GM23248 (cell line): ENCODE results near the gene MVD.

Experiments used
- EZH2 ChIP-seq: fragments of 200-600 bp; sonication (generic); IDR thresholded peaks from 2 replicates; pipeline ENCODE4 v1.6.1; 2018; ENCODE audit warnings: antibody characterized with exemption, mild to moderate bottlenecking; ENCODE audit not compliant: insufficient read depth, poor library complexity, severe bottlenecking
- EZH2phosphoT487 ChIP-seq: fragments of 200-600 bp; sonication (generic); IDR thresholded peaks from 2 replicates; pipeline ENCODE4 v1.6.1; 2018; ENCODE audit warnings: antibody characterized with exemption, moderate library complexity, mild to moderate bottlenecking, low read depth; ENCODE audit not compliant: insufficient read depth

DNA sequence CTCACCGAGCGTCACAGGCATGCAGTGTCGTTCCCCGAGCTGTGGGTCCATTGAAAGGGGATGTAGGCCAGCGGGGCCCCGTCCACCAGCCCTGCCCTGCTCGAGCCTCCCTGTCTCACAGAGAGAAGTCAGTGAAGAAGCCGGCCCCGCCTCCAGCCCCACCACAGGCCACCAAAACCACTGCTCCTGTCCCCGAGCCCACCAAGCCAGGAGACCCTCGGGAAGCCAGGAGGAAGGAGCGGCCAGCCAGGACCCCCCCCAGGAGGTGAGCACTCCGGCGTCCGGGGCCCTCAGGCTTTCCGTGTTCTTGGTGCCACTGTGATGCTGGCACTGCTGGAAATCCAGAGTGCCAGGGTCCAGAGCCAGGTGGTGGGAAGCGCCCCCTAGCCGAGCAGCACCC lies 38.4 kb downstream of the MVD start:
- no peak for TF ChIP-seq EZH2
- TF ChIP-seq EZH2phosphoT487 = no peak
